Liver (tissue), 3 donors: Measurements from ENCODE around the gene TMEM116.

Experiments used
- RAD21 ChIP-seq, 2 donors: IDR thresholded peaks; 2 replicates each; pipeline ENCODE4 v1.6.1; 2016; ENCODE audit warnings: antibody characterized with exemption in 2 of 2, mild to moderate bottlenecking in 2 of 2
- RXRA ChIP-seq, 2 donors: IDR thresholded peaks; 2 replicates each; pipeline ENCODE4 v1.6.1; 2017 to 2018; ENCODE audit warnings: antibody characterized with exemption in 2 of 2, mild to moderate bottlenecking in 1 of 2
- ZBTB33 ChIP-seq: IDR thresholded peaks from 2 replicates; pipeline ENCODE4 v1.6.1; 2016; ENCODE audit warnings: antibody characterized with exemption
- TF ChIP-seq, protein P1 (sequence below): fragments of 150-350 bp; IDR thresholded peaks from 2 replicates; pipeline ENCODE4 v1.5.1; 2017; ENCODE audit warnings: improper control_type of control experiment, low read depth, low read length; ENCODE audit not compliant: missing input control
- donor health status: healthy.
- donor health status: healthy.

DNA sequence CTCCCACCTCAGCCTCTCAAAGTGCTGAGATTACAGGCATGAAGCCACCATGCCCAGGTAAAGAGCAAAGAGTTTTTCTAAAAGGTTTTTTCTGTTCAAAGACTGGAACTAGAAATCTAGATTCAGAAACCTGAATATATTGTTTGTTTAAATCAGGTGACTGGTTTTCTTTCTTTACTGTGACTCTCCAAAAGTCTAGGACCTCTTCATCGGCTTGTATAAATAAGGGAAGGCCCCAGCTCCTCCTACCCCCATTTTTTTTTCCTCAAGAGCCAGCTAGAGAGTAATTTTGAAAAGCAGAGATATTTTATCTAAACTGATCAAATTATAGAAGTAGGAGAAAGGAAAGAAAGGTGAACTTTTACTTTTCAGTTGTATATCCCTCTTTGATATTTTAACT is 48.0 kb downstream of the TMEM116 start:
- TF ChIP-seq, protein P1, sequence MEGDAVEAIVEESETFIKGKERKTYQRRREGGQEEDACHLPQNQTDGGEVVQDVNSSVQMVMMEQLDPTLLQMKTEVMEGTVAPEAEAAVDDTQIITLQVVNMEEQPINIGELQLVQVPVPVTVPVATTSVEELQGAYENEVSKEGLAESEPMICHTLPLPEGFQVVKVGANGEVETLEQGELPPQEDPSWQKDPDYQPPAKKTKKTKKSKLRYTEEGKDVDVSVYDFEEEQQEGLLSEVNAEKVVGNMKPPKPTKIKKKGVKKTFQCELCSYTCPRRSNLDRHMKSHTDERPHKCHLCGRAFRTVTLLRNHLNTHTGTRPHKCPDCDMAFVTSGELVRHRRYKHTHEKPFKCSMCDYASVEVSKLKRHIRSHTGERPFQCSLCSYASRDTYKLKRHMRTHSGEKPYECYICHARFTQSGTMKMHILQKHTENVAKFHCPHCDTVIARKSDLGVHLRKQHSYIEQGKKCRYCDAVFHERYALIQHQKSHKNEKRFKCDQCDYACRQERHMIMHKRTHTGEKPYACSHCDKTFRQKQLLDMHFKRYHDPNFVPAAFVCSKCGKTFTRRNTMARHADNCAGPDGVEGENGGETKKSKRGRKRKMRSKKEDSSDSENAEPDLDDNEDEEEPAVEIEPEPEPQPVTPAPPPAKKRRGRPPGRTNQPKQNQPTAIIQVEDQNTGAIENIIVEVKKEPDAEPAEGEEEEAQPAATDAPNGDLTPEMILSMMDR, result no peak
- TF ChIP-seq RAD21 (IDR thresholded peaks at IDR 0.05) (no peak), RXRA (IDR thresholded peaks at IDR 0.05) (no peak), ZBTB33 (no peak)
